Breast epithelium (tissue), 3 donors: ENCODE measurements around the gene FRMD3.

ENCODE experiments used
- POLR2A ChIP-seq: fragments of 450-650 bp; IDR thresholded peaks from one replicate; pipeline ENCODE4 v1.6.1; 2016; ENCODE audit warnings: antibody characterized with exemption, mild to moderate bottlenecking, moderate library complexity
- POLR2AphosphoS5 ChIP-seq, 3 donors: sonication (generic); formaldehyde crosslinking; IDR thresholded peaks; one replicate each; pipeline ENCODE4 v1.6.1; 2017; ENCODE audit warnings: antibody characterized with exemption in 3 of 3

- TF ChIP-seq POLR2AphosphoS5 (IDR thresholded peaks at IDR 0.05) (no peak), POLR2A (no peak)
Measured at GRCh38 chr9:83219924-83220438, 318.2 kb downstream of the FRMD3 start.
